Measurements from ENCODE around the gene PXDN. TPM values are rescaled to one million over a fixed set of nuclear protein-coding genes. Genes with fewer than 3 reads are reported as not detected.

Gene PXDN
- total RNA-seq, 2 donors from 2014 or later, result 9.5 to 20.0 TPM

DNA sequence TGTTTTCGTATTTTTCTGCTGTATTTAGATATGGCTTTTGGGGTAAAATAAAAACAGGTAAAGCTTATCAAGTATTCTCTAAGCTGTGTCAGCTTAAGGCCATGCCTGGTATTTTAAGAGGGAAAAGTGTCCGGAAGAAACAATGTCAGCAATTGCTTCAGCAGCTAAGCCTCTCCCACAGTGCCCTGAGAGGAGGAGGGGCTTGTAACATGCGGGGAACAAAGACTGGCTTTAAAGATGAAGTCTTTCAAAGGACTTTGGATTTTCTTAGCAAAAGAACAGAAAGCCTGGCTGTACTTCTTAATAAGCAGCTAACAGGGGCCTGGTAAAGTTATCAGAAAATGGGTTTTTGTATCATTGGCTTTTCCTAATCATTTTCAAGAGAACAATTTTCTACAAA, 102.8 kb downstream of the PXDN start:
- Histone ChIP-seq H3K27ac (no peak overlapping the region), H3K4me1 (peaks cover 6% of the 10 kb centered on the region), H3K9ac (ENCODE audit: low read depth in 2 of 2, low read length in 2 of 2) (no peak overlapping the region), H3K27me3 (no peaks in the 10 kb centered on the region), H3K36me3 (no peaks in the 10 kb centered on the region), H3K4me3 (no peak overlapping the region), H3K9me3 (no peaks in the 10 kb centered on the region)
- intact Hi-C loops (cut with DNase I), result no loop called here
- TF ChIP-seq, protein P1, sequence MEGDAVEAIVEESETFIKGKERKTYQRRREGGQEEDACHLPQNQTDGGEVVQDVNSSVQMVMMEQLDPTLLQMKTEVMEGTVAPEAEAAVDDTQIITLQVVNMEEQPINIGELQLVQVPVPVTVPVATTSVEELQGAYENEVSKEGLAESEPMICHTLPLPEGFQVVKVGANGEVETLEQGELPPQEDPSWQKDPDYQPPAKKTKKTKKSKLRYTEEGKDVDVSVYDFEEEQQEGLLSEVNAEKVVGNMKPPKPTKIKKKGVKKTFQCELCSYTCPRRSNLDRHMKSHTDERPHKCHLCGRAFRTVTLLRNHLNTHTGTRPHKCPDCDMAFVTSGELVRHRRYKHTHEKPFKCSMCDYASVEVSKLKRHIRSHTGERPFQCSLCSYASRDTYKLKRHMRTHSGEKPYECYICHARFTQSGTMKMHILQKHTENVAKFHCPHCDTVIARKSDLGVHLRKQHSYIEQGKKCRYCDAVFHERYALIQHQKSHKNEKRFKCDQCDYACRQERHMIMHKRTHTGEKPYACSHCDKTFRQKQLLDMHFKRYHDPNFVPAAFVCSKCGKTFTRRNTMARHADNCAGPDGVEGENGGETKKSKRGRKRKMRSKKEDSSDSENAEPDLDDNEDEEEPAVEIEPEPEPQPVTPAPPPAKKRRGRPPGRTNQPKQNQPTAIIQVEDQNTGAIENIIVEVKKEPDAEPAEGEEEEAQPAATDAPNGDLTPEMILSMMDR (IDR thresholded peaks at IDR 0.05), result no peak
- peak; percentile 44 for DNase-seq

- Histone ChIP-seq H3K9me3 (no peaks in the 10 kb centered on the region), H3K9ac (ENCODE audit: low read depth in 2 of 2, low read length in 2 of 2) (peak overlapping the region in 1 of 2 donors; percentile 21), H3K4me1 (peaks cover 6% of the 10 kb centered on the region), H3K27me3 (no peaks in the 10 kb centered on the region), H3K4me3 (no peak overlapping the region), H3K27ac (no peak overlapping the region), H3K36me3 (no peaks in the 10 kb centered on the region)
- DNase-seq, result peak; percentile 44
- TF ChIP-seq, protein P1 (IDR thresholded peaks at IDR 0.05), result no peak
- intact Hi-C loops (cut with DNase I), result no loop called here
Measured at GRCh38 chr2:1640301-1641135, 103.8 kb downstream of the PXDN start.

DNA sequence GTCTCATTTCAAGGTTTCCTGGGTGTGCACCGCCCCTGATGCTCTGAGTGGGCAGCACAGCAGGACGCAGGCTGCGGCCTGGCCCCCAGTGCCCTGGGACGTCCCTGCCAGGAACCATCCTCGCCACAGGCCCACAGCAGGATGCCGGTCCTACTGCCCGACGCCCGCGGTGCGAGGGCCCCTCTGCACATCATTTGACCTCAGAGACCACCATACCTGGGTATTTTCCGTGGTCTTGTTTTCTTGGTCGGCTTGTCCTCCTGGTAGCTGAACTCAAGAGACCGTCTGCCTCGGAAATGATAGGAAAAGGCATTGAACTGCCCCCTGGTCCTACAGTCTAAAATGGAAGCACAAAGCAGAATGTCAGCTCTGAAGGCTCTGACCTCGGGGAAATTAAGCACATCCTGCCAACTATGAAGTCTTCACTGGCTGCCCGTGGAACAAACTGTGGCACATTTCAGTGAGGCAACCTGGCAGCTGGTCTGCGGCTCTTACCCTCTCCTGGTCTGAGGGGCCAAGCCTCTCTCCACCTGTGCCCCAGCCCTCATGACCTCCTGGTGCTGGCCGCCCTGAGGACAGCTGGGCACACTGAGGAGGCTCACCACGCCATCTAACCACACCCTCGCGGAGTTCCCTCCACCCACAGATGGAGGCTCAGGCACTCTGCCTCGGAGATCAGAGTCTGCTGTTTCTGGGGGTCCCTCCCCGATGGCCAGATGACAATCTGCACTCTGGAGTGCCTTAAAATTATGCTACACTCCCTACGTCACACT, 105.0 kb downstream of the PXDN start:
- DNase-seq, result no peak
- H3K9me3 ChIP-seq, result no peaks in the 10 kb centered on the region
- TF ChIP-seq, protein P1 (IDR thresholded peaks at IDR 0.05), result no peak
- H3K27ac ChIP-seq, result no peak overlapping the region
- no peaks in the 10 kb centered on the region for H3K27me3 ChIP-seq
- H3K4me1 ChIP-seq, result peaks cover 6% of the 10 kb centered on the region
- H3K9ac ChIP-seq (ENCODE audit: low read depth in 2 of 2, low read length in 2 of 2), result no peak overlapping the region
- H3K4me3 ChIP-seq, result no peak overlapping the region
- H3K36me3 ChIP-seq, result no peaks in the 10 kb centered on the region
- intact Hi-C loops (cut with DNase I), result no loop called here

DNA sequence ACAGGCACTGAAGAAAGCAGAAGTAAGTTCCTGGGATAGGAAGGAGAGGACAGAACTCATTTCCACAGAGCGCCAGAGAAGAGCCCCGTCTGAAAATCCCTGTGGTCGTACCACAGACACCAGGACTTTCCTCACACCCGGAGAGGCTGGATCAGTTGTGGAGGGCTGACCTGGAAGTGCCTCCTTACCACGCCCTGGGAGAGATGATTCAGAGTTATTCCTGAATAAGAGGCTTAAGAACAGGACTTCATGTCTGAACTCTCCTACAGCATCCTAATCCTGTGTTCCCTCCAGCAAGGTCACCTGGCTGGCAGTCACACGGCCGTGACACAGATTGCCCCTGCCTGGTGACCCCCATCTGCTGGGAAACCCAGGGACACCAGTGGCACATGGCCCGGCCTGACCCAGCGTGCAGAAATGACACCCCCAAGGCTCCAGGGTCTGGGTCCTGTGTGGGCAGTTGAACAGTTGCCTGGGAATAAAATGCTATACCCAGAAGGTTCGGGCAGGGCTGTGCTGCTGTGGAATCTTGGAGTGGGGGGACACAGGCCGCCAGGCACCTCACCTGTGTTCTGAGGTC, 105.9 kb downstream of the PXDN start:
- no peaks in the 10 kb centered on the region for H3K27me3 ChIP-seq
- intact Hi-C loops (cut with DNase I), result no loop called here
- no peaks in the 10 kb centered on the region for H3K9me3 ChIP-seq
- H3K4me1 ChIP-seq, result peaks cover 6% of the 10 kb centered on the region
- H3K27ac ChIP-seq, result no peak overlapping the region
- no peak overlapping the region for H3K4me3 ChIP-seq
- TF ChIP-seq, protein P1 (IDR thresholded peaks at IDR 0.05), result no peak
- DNase-seq, result no peak
- no peaks in the 10 kb centered on the region for H3K36me3 ChIP-seq
- no peak overlapping the region for H3K9ac ChIP-seq (ENCODE audit: low read depth in 2 of 2, low read length in 2 of 2)

GRCh38 chr2:1636791-1637415, 107.4 kb downstream of the PXDN start:
- no peak for DNase-seq
- no peaks in the 10 kb centered on the region for H3K27me3 ChIP-seq
- H3K9ac ChIP-seq (ENCODE audit: low read depth in 2 of 2, low read length in 2 of 2), result no peak overlapping the region
- H3K9me3 ChIP-seq, result no peaks in the 10 kb centered on the region
- TF ChIP-seq, protein P1 (IDR thresholded peaks at IDR 0.05), result no peak
- H3K4me3 ChIP-seq, result no peak overlapping the region
- intact Hi-C loops (cut with DNase I), result no loop called here
- peaks cover 6% of the 10 kb centered on the region for H3K4me1 ChIP-seq
- no peak overlapping the region for H3K27ac ChIP-seq
- H3K36me3 ChIP-seq, result no peaks in the 10 kb centered on the region
